Subcutaneous adipose tissue (tissue), 4 donors: ENCODE measurements around the gene TMEM9. TPM values are rescaled to one million over a fixed set of nuclear protein-coding genes. Genes with fewer than 3 reads are reported as not detected.

Source experiments
- CTCF ChIP-seq: fragments of 450-650 bp; IDR thresholded peaks from one replicate; pipeline ENCODE4 v1.5.1; 2016; ENCODE audit warnings: low read depth, mild to moderate bottlenecking, control low read depth, antibody characterized with exemption, moderate library complexity
- total RNA-seq, 4 donors: library from RNA; depleted of rRNA; stranded (reverse); fragments of >200 nt; gene quantifications; one replicate each; pipeline ENCODE4 v1.1.0, GENCODE V29; 2016

TMEM9 gene
- total RNA-seq, 4 donors from 2014 or later = 17.4 to 38.4 (median 35.2) TPM

- no peak for TF ChIP-seq CTCF
Measured at GRCh38 chr1:201098992-201099677, 55.1 kb downstream of the TMEM9 start.

GRCh38 chr1:201096977-201097856 lies 57.1 kb downstream of the TMEM9 start:
- no peak for TF ChIP-seq CTCF

GRCh38 chr1:201096041-201096461 lies 58.2 kb downstream of the TMEM9 start:
- no peak for TF ChIP-seq CTCF

GRCh38 chr1:201095581-201095980 lies 58.7 kb downstream of the TMEM9 start:
- no peak for TF ChIP-seq CTCF

- no peak for TF ChIP-seq CTCF
Measured at GRCh38 chr1:201094832-201095231, 59.4 kb downstream of the TMEM9 start.

- no peak for TF ChIP-seq CTCF
Measured at GRCh38 chr1:201093962-201094361, 60.3 kb downstream of the TMEM9 start.

- no peak for TF ChIP-seq CTCF
Measured at GRCh38 chr1:201093561-201093960, 60.7 kb downstream of the TMEM9 start.
